Small intestine (tissue), 7 donors: ENCODE results near the gene DYNC2LI1. TPM values are rescaled to one million over a fixed set of nuclear protein-coding genes. Genes with fewer than 3 reads are reported as not detected.

Experiments used
- DNase-seq, 2 donors: peaks; one replicate each; pipeline versions ENCODE4 v3.0.0 to v3.0.0-alpha.2; 2013
- FAIRE-seq: peaks from 2 replicates; lab custom pipeline; 2012; peaks lifted over from hg19 to GRCh38; lab: Jason Lieb, UNC
- H3K27ac ChIP-seq, 3 donors: one replicate each; pipeline ENCODE4 v1.5.1; 2013; ENCODE audit warnings: low read length in 2 of 3, mild to moderate bottlenecking in 2 of 3, control low read depth in 1 of 3, inconsistent platforms in 1 of 3, low read depth in 1 of 3, moderate library complexity in 1 of 3
- H3K27me3 ChIP-seq, 3 donors: one replicate each; pipeline ENCODE4 v1.6.1; 2013; ENCODE audit warnings: low read length in 3 of 3, inconsistent platforms in 1 of 3; ENCODE audit not compliant: control insufficient read depth in 3 of 3, insufficient read depth in 3 of 3
- H3K36me3 ChIP-seq, 3 donors: one replicate each; pipeline ENCODE4 v1.6.1; 2013; ENCODE audit warnings: low read length in 3 of 3, inconsistent platforms in 1 of 3, low read depth in 1 of 3, mild to moderate bottlenecking in 1 of 3, moderate library complexity in 1 of 3; ENCODE audit not compliant: control insufficient read depth in 3 of 3, insufficient read depth in 2 of 3
- H3K4me1 ChIP-seq, 3 donors: one replicate each; pipeline ENCODE4 v1.6.1; 2013; ENCODE audit warnings: low read length in 2 of 3, inconsistent platforms in 1 of 3, low read depth in 1 of 3, mild to moderate bottlenecking in 1 of 3, moderate library complexity in 1 of 3; ENCODE audit not compliant: control insufficient read depth in 3 of 3, insufficient read depth in 2 of 3
- H3K4me3 ChIP-seq, 3 donors: one replicate each; pipeline ENCODE4 v1.5.1; 2013; ENCODE audit warnings: low read length in 3 of 3, control low read depth in 1 of 3, inconsistent platforms in 1 of 3, low read depth in 1 of 3, mild to moderate bottlenecking in 1 of 3, moderate library complexity in 1 of 3
- H3K9me3 ChIP-seq, 2 donors: one replicate each; pipeline ENCODE4 v1.6.1; 2013; ENCODE audit warnings: low read depth in 1 of 2, low read length in 1 of 2; ENCODE audit not compliant: control insufficient read depth in 2 of 2, insufficient read depth in 1 of 2
- WGBS, 3 donors: extraction: QIAGEN DNeasy Blood & Tissue Kit; methylation state at CpG; one replicate each; pipeline ENCODE4 v1.1.7; 2013; 5-methylcytosine and 5-hydroxymethylcytosine counted together
- polyA plus RNA-seq, 4 donors: library from polyadenylated mRNA; stranded (reverse) in 3 of 4; unstranded in 1 of 4; fragments of 200-250 nt in 3 of 4; fragments of 120-200 nt in 1 of 4; gene quantifications; one replicate each; pipeline versions ENCODE4 v1.2.1 to v1.2.3, GENCODE V29; 2013
- donor health status: healthy with polysubstance abuse.
- donor health status: control.
- donor health status: control.
- donor health status: Bipolar disorder and iron deficiency.
- donor health status: healthy.

DYNC2LI1 gene
- polyA plus RNA-seq, 4 donors: 21.8 to 68.6 (median 48.1) TPM

DNA sequence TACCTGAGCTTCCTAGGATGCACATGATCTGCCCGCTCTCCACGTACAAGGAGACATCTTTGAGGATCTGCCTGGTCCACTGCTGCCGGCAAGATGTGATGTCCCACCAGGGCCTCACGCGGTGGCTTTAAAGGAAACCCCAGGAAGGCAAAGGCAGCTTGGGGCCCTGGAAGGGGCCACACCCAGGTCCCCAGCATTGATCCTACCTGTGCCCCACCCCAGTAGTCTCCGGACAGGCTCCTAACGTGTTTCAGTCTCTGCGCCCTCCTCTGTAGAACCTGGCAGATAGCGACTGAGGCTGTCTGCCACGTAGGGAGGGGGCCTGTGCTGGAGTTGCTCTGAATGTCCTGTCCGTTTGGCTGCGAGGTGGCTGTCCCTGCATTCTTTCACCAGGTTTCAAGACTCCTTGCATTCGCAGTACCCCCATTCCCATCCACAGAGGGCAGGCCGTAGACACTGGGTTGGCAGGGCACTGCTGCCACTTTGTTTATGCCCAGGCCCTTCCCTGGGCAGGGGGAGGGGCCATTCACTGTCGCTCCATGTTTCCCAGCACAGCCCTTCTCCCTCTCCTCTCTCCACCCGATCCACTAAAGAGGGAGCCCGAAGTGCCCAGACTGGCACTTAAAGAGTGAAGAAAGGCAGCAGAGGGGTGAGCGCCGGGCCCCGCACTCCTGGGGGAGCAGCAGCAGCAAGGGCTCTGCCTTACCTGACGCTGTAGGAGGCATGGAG is 64.2 kb downstream of the DYNC2LI1 start:
- no peaks in the 10 kb centered on the region for H3K9me3 ChIP-seq
- peaks cover 0 to 22% (median 4%) of the 10 kb centered on the region in 3 donors for H3K4me1 ChIP-seq
- peak overlapping the region in 2 of 3 donors; percentile 54 to 80 for H3K4me3 ChIP-seq
- FAIRE-seq: no peak
- H3K27ac ChIP-seq: peak overlapping the region; percentile 14 to 91 (median 74)
- no peaks in the 10 kb centered on the region for H3K27me3 ChIP-seq
- DNase-seq: peak; percentile 31 to 35
- peaks cover 0 to 20% (median 4%) of the 10 kb centered on the region in 3 donors for H3K36me3 ChIP-seq
- 82 to 85% (median 85%) methylated on average over 20 to 21 of the region's 21 CpGs for WGBS, 3 donors

DNA sequence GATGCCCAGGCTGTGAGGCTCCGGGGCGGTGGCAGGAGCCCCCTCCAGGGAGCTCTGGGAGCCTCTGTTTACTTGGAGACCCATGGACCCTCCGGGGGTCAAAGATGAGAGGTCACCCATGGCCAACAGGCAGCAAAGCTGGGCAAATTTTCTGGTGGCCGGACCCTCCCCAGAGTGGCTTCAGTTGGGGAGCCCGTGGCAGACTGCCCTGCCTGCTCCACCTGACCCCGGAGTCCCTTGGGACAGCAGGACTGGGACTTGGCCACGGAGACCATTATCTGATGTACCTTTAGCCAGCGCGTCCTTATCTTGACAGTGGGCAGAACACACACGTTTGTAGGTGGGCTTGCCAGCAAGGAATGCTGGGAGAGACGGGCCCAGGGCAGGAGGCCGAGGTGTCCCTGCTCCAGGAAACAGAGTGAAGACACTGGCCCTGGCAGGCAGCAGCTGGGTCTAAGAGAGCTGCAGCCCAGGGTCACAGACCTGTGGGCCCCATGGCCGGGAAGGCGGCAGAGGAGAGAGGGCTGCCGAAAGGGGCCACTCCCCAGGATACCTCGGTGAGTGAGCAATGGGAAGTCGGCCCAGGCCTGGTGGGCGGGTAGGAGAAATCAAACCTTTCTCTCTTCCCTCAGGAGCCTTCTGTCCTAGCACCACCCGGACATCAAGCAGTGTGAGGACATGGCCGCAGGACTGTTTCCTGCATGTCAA is 64.9 kb downstream of the DYNC2LI1 start, which contains the start of the genes ABCG5 and ABCG8:
Gene ABCG5 (minus strand): TSS at position 280 of the 708 bp plus-strand sequence. CDS start 160 bp downstream, at position 120.
Gene ABCG8 (plus strand): TSS at position 412 of the 708 bp plus-strand sequence. CDS start 83 bp downstream, at position 495.
- Histone ChIP-seq H3K36me3 (peaks cover 0 to 20% (median 4%) of the 10 kb centered on the region in 3 donors), H3K27ac (peak within 1 kb of the TSS; percentile 14 to 91 (median 75)), H3K9me3 (no peaks in the 10 kb centered on the region), H3K27me3 (no peaks in the 10 kb centered on the region), H3K4me1 (peaks cover 0 to 24% (median 4%) of the 10 kb centered on the region in 3 donors), H3K4me3 (peak within 1 kb of the TSS in 2 of 3 donors; percentile 54 to 80)
- 49 to 75% (median 64%) methylated on average over 20 of the region's 20 CpGs for WGBS, 3 donors
- FAIRE-seq (no peak), DNase-seq (peak; percentile 51 to 82)

- DNase-seq (no peak), FAIRE-seq (no peak)
- peak overlapping the region in 1 of 3 donors; percentile 27 for H3K27ac ChIP-seq
- H3K4me1 ChIP-seq: peaks cover 0 to 27% (median 0%) of the 10 kb centered on the region in 3 donors
- H3K27me3 ChIP-seq: no peaks in the 10 kb centered on the region
- peak overlapping the region in 2 of 3 donors; percentile 7 to 80 for H3K4me3 ChIP-seq
- 82 to 94% (median 88%) methylated on average over 14 of the region's 14 CpGs for WGBS, 3 donors
- H3K36me3 ChIP-seq: peaks cover 0 to 25% (median 4%) of the 10 kb centered on the region in 3 donors
- no peaks in the 10 kb centered on the region for H3K9me3 ChIP-seq
These were observed 66.1 kb downstream of the DYNC2LI1 start for GRCh38 chr2:43839776-43840564.

- H3K27ac ChIP-seq: no peak overlapping the region
- DNase-seq: no peak
These were observed 67.1 kb downstream of the DYNC2LI1 start for GRCh38 chr2:43840965-43841364.

GRCh38 chr2:43841949-43842865 is 68.4 kb downstream of the DYNC2LI1 start:
- Histone ChIP-seq H3K36me3 (peaks cover 0 to 39% (median 6%) of the 10 kb centered on the region in 3 donors), H3K27ac (peak overlapping the region in 1 of 3 donors; percentile 20), H3K4me3 (peak overlapping the region in 1 of 3 donors; percentile 80), H3K4me1 (peaks cover 0 to 44% (median 3%) of the 10 kb centered on the region in 3 donors), H3K27me3 (no peaks in the 10 kb centered on the region), H3K9me3 (no peaks in the 10 kb centered on the region)
- 92 to 94% (median 93%) methylated on average over 14 of the region's 14 CpGs for WGBS, 3 donors
- FAIRE-seq (no peak), DNase-seq (no peak)

More at GRCh38 chr2:43840965-43841364, 67.1 kb downstream of the DYNC2LI1 start:
- FAIRE-seq: no peak
- Histone ChIP-seq H3K27me3 (no peaks in the 10 kb centered on the region), H3K4me3 (peak overlapping the region in 2 of 3 donors; percentile 15 to 80), H3K9me3 (no peaks in the 10 kb centered on the region), H3K36me3 (peaks cover 0 to 30% (median 2%) of the 10 kb centered on the region in 3 donors), H3K4me1 (peaks cover 0 to 32% (median 0%) of the 10 kb centered on the region in 3 donors)
- WGBS, 3 donors: 81 to 89% (median 89%) methylated on average over 5 of the region's 5 CpGs

- no peak for DNase-seq
- Histone ChIP-seq H3K27ac (peak overlapping the region in 1 of 3 donors; percentile 2), H3K4me1 (peaks cover 0 to 44% (median 3%) of the 10 kb centered on the region in 3 donors), H3K9me3 (no peaks in the 10 kb centered on the region), H3K4me3 (peak overlapping the region in 1 of 3 donors; percentile 80), H3K36me3 (peaks cover 0 to 41% (median 6%) of the 10 kb centered on the region in 3 donors), H3K27me3 (no peaks in the 10 kb centered on the region)
- no peak for FAIRE-seq
- WGBS, 3 donors: 84 to 92% (median 89%) methylated on average over 9 of the region's 9 CpGs
These were observed 69.0 kb downstream of the DYNC2LI1 start for GRCh38 chr2:43842866-43843226.

- 78 to 93% (median 86%) methylated on average over 1 of the region's 1 CpG for WGBS, 3 donors
These were observed 71.3 kb downstream of the DYNC2LI1 start for GRCh38 chr2:43845181-43845580.

More at GRCh38 chr2:43845181-43845580, 71.3 kb downstream of the DYNC2LI1 start:
- peaks cover 0 to 33% (median 3%) of the 10 kb centered on the region in 3 donors for H3K4me1 ChIP-seq
- H3K27ac ChIP-seq: peak overlapping the region in 1 of 3 donors; percentile 52
- peaks cover 0 to 51% (median 9%) of the 10 kb centered on the region in 3 donors for H3K36me3 ChIP-seq
- DNase-seq (no peak), FAIRE-seq (no peak)
- no peaks in the 10 kb centered on the region for H3K27me3 ChIP-seq
- no peaks in the 10 kb centered on the region for H3K9me3 ChIP-seq
- no peak overlapping the region for H3K4me3 ChIP-seq
